HEK293 (cell line): Measurements from ENCODE around the gene INPP5A.

Source experiments
- GFI1B ChIP-seq: fragments of 450-650 bp; formaldehyde crosslinking; IDR thresholded peaks from 2 replicates; pipeline ENCODE4 v1.5.1; 2016; ENCODE audit warnings: missing biosample characterization, missing genetic modification characterization
- IKZF3 ChIP-seq: fragments of 450-650 bp; IDR thresholded peaks from 2 replicates; pipeline ENCODE4 v1.5.0; 2018; ENCODE audit warnings: missing biosample characterization, mild to moderate bottlenecking, missing genetic modification characterization, moderate library complexity
- KLF16 ChIP-seq: fragments of 450-650 bp; formaldehyde crosslinking; IDR thresholded peaks from 2 replicates; pipeline ENCODE4 v1.5.1; 2017; ENCODE audit warnings: missing biosample characterization, missing genetic modification characterization
- OSR2 ChIP-seq: fragments of 450-650 bp; formaldehyde crosslinking; IDR thresholded peaks from 2 replicates; pipeline ENCODE4 v1.5.1; 2016; ENCODE audit warnings: missing biosample characterization, missing genetic modification characterization
- SETDB1 ChIP-seq: IDR thresholded peaks from one replicate; pipeline ENCODE4 v1.6.1; 2017; ENCODE audit warnings: mild to moderate bottlenecking, low read length, moderate library complexity, mixed read lengths; ENCODE audit not compliant: insufficient read length
- SP2 ChIP-seq: fragments of 450-650 bp; formaldehyde crosslinking; IDR thresholded peaks from 2 replicates; pipeline ENCODE4 v1.5.1; 2016; ENCODE audit warnings: missing biosample characterization, missing genetic modification characterization
- ZBTB21 ChIP-seq: fragments of 450-650 bp; formaldehyde crosslinking; IDR thresholded peaks from 2 replicates; pipeline ENCODE4 v1.5.1; 2017; ENCODE audit warnings: missing biosample characterization, missing genetic modification characterization
- ZBTB8A ChIP-seq: fragments of 450-650 bp; formaldehyde crosslinking; IDR thresholded peaks from 2 replicates; pipeline ENCODE4 v1.5.1; 2016; ENCODE audit warnings: missing biosample characterization, missing genetic modification characterization
- ZFP3 ChIP-seq: fragments of 450-650 bp; formaldehyde crosslinking; IDR thresholded peaks from 2 replicates; pipeline ENCODE4 v1.5.1; 2016; ENCODE audit warnings: low read depth, missing biosample characterization, missing genetic modification characterization
- ZIC2 ChIP-seq: fragments of 450-650 bp; formaldehyde crosslinking; IDR thresholded peaks from 2 replicates; pipeline ENCODE4 v1.5.1; 2016; ENCODE audit warnings: missing biosample characterization, missing genetic modification characterization
- ZNF174 ChIP-seq: fragments of 450-650 bp; formaldehyde crosslinking; IDR thresholded peaks from 2 replicates; pipeline ENCODE4 v1.5.0; 2017; ENCODE audit warnings: missing biosample characterization, mild to moderate bottlenecking, missing genetic modification characterization
- ZNF184 ChIP-seq: fragments of 450-650 bp; IDR thresholded peaks from 2 replicates; pipeline ENCODE4 v1.5.1; 2018; ENCODE audit warnings: missing biosample characterization, mild to moderate bottlenecking, missing genetic modification characterization
- ZNF2 ChIP-seq: fragments of 450-650 bp; formaldehyde crosslinking; IDR thresholded peaks from 2 replicates; pipeline ENCODE4 v1.5.1; 2016; ENCODE audit warnings: missing biosample characterization, missing genetic modification characterization
- ZNF23 ChIP-seq: fragments of 450-650 bp; formaldehyde crosslinking; IDR thresholded peaks from 2 replicates; pipeline ENCODE4 v1.5.1; 2016; ENCODE audit warnings: missing biosample characterization, missing genetic modification characterization, borderline replicate concordance
- ZNF292 ChIP-seq: fragments of 450-650 bp; formaldehyde crosslinking; IDR thresholded peaks from 2 replicates; pipeline ENCODE4 v1.5.1; 2016; ENCODE audit warnings: low read depth, missing biosample characterization, missing genetic modification characterization, borderline replicate concordance
- ZNF394 ChIP-seq: fragments of 450-650 bp; formaldehyde crosslinking; IDR thresholded peaks from 2 replicates; pipeline ENCODE4 v1.5.1; 2016; ENCODE audit warnings: missing biosample characterization, missing genetic modification characterization, mild to moderate bottlenecking, moderate library complexity, borderline replicate concordance
- ZNF416 ChIP-seq: fragments of 450-650 bp; formaldehyde crosslinking; IDR thresholded peaks from 2 replicates; pipeline ENCODE4 v1.5.1; 2016; ENCODE audit warnings: missing biosample characterization, missing genetic modification characterization
- ZNF610 ChIP-seq: fragments of 450-650 bp; formaldehyde crosslinking; IDR thresholded peaks from 2 replicates; pipeline ENCODE4 v1.5.1; 2016; ENCODE audit warnings: missing biosample characterization, missing genetic modification characterization, borderline replicate concordance
- ZNF658 ChIP-seq: fragments of 450-650 bp; formaldehyde crosslinking; IDR thresholded peaks from 2 replicates; pipeline ENCODE4; 2016; ENCODE audit warnings: missing biosample characterization, missing genetic modification characterization
- ZNF670 ChIP-seq: fragments of 450-650 bp; formaldehyde crosslinking; IDR thresholded peaks from 2 replicates; pipeline ENCODE4 v1.5.1; 2016; ENCODE audit warnings: missing biosample characterization, missing genetic modification characterization, low read depth
- ZNF791 ChIP-seq: fragments of 450-650 bp; formaldehyde crosslinking; IDR thresholded peaks from 2 replicates; pipeline ENCODE4 v1.5.1; 2016; ENCODE audit warnings: missing biosample characterization, missing genetic modification characterization
- ZSCAN30 ChIP-seq: fragments of 450-650 bp; IDR thresholded peaks from 2 replicates; pipeline ENCODE4 v1.5.1; 2018; ENCODE audit warnings: missing biosample characterization, mild to moderate bottlenecking, missing genetic modification characterization, moderate library complexity
- TF ChIP-seq, protein P1 (sequence below): fragments of 450-650 bp; formaldehyde crosslinking; IDR thresholded peaks from 2 replicates; pipeline ENCODE4 v1.5.1; 2016; ENCODE audit warnings: missing biosample characterization, missing genetic modification characterization
- TF ChIP-seq, protein P2 (sequence below): fragments of 450-650 bp; formaldehyde crosslinking; IDR thresholded peaks from 2 replicates; pipeline ENCODE4 v1.5.1; 2016; ENCODE audit warnings: missing biosample characterization, missing genetic modification characterization
- TF ChIP-seq, protein P3 (sequence below): fragments of 450-650 bp; formaldehyde crosslinking; IDR thresholded peaks from 2 replicates; pipeline ENCODE4 v1.5.1; 2016; ENCODE audit warnings: missing biosample characterization, missing genetic modification characterization
- TF ChIP-seq, protein P4 (sequence below): fragments of 450-650 bp; formaldehyde crosslinking; IDR thresholded peaks from 2 replicates; pipeline ENCODE4 v1.5.1; 2017; ENCODE audit warnings: missing biosample characterization, missing genetic modification characterization
- TF ChIP-seq, protein P5 (sequence below): sonication (generic); formaldehyde crosslinking; IDR thresholded peaks from 2 replicates; pipeline ENCODE4 v1.8.1; 2022; ENCODE audit warnings: mild to moderate bottlenecking, moderate library complexity, missing genetic modification reagents
- TF ChIP-seq, protein P6 (sequence below): fragments of 450-650 bp; formaldehyde crosslinking; IDR thresholded peaks from 2 replicates; pipeline ENCODE4 v1.5.1; 2017; ENCODE audit warnings: missing biosample characterization, missing genetic modification characterization
- TF ChIP-seq, protein P7 (sequence below): fragments of 450-650 bp; formaldehyde crosslinking; IDR thresholded peaks from 2 replicates; pipeline ENCODE4 v1.5.1; 2016; ENCODE audit warnings: missing biosample characterization, missing genetic modification characterization

Gene INPP5A

DNA sequence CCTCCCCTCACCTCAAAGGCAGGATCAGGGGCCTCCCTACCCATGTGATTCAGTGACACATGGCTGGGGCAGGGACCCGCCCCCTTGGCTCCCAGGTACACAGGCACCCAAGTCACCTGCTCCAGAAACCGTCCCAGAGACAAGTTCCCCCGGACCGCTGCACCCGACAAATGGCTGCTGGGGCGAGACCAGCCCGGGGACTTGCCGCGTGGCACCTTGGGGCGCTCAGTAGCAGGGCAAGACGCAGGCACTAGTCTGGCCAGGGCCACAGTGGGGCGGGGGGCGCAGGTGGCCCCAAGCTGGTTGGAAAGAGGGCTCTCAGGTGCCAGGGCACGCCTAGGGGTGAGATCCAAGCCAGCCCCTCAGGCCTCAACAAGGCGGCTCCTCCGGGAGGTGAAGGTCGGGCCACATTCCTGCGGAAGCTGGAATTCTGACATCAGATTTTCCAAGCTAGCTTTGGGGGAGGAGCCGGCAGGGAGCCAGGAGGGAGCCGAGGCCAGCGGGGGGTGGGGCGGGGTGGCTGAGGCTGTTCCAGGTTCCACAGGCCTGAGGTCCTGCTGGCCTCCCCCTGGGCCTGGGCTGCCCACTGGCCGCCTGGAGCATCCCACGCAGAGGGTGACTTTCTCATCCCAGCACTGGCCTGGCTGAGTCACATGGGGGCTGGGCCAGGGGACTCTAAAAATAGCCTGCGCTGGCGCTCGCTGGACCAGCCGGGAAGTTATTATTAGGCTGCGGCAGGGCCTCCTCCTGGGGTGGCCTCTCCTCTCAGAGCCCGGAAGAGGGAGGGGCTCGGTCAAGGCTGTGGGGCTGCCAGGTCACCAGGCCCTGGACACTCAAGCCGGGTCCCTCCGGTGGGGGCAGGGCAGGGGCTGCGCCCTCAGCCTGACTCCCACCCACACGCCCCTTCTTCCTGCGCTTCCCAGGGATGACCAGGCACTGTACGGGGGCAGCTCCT lies 20.5 kb upstream of the INPP5A start (continued):
- TF ChIP-seq, protein P1, sequence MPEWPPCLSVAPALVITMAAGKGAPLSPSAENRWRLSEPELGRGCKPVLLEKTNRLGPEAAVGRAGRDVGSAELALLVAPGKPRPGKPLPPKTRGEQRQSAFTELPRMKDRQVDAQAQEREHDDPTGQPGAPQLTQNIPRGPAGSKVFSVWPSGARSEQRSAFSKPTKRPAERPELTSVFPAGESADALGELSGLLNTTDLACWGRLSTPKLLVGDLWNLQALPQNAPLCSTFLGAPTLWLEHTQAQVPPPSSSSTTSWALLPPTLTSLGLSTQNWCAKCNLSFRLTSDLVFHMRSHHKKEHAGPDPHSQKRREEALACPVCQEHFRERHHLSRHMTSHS (tag by site-specific recombination), result no peak
- TF ChIP-seq ZBTB8A (tag by site-specific recombination) (peak; percentile 94), ZSCAN30 (tag by site-specific recombination) (no peak), ZNF23 (tag by site-specific recombination) (no peak), SETDB1 (no peak), GFI1B (tag by site-specific recombination) (no peak), ZNF2 (tag by site-specific recombination) (0 out of 2 replicates have a peak, but pooled peaks have one; percentile 35), ZFP3 (tag by site-specific recombination) (no peak), ZNF394 (tag by site-specific recombination) (peak; percentile 41; the same call in 1 of the 2 replicates), ZNF610 (0 out of 2 replicates have a peak, but pooled peaks have one; percentile 38), KLF16 (tag by site-specific recombination) (no peak; the same call in 1 of the 2 replicates), ZNF670 (tag by site-specific recombination) (no peak), SP2 (tag by site-specific recombination) (peak; percentile 52), OSR2 (tag by site-specific recombination) (peak; percentile 61), IKZF3 (tag by site-specific recombination) (peak; percentile 48; the same call in 1 of the 2 replicates), ZIC2 (tag by site-specific recombination) (peak; percentile 98), ZNF174 (tag by site-specific recombination) (no peak), ZNF416 (tag by site-specific recombination) (no peak), ZNF791 (no peak), ZNF292 (tag by site-specific recombination) (no peak), ZNF658 (tag by site-specific recombination) (no peak), ZBTB21 (tag by site-specific recombination) (peak; percentile 39; the same call in 1 of the 2 replicates), ZNF184 (tag by site-specific recombination) (no peak)
- TF ChIP-seq, protein P2, sequence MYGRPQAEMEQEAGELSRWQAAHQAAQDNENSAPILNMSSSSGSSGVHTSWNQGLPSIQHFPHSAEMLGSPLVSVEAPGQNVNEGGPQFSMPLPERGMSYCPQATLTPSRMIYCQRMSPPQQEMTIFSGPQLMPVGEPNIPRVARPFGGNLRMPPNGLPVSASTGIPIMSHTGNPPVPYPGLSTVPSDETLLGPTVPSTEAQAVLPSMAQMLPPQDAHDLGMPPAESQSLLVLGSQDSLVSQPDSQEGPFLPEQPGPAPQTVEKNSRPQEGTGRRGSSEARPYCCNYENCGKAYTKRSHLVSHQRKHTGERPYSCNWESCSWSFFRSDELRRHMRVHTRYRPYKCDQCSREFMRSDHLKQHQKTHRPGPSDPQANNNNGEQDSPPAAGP (tag by site-specific recombination), result peak; percentile 69
- TF ChIP-seq, protein P3, sequence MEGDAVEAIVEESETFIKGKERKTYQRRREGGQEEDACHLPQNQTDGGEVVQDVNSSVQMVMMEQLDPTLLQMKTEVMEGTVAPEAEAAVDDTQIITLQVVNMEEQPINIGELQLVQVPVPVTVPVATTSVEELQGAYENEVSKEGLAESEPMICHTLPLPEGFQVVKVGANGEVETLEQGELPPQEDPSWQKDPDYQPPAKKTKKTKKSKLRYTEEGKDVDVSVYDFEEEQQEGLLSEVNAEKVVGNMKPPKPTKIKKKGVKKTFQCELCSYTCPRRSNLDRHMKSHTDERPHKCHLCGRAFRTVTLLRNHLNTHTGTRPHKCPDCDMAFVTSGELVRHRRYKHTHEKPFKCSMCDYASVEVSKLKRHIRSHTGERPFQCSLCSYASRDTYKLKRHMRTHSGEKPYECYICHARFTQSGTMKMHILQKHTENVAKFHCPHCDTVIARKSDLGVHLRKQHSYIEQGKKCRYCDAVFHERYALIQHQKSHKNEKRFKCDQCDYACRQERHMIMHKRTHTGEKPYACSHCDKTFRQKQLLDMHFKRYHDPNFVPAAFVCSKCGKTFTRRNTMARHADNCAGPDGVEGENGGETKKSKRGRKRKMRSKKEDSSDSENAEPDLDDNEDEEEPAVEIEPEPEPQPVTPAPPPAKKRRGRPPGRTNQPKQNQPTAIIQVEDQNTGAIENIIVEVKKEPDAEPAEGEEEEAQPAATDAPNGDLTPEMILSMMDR, result no peak
- TF ChIP-seq, protein P4, sequence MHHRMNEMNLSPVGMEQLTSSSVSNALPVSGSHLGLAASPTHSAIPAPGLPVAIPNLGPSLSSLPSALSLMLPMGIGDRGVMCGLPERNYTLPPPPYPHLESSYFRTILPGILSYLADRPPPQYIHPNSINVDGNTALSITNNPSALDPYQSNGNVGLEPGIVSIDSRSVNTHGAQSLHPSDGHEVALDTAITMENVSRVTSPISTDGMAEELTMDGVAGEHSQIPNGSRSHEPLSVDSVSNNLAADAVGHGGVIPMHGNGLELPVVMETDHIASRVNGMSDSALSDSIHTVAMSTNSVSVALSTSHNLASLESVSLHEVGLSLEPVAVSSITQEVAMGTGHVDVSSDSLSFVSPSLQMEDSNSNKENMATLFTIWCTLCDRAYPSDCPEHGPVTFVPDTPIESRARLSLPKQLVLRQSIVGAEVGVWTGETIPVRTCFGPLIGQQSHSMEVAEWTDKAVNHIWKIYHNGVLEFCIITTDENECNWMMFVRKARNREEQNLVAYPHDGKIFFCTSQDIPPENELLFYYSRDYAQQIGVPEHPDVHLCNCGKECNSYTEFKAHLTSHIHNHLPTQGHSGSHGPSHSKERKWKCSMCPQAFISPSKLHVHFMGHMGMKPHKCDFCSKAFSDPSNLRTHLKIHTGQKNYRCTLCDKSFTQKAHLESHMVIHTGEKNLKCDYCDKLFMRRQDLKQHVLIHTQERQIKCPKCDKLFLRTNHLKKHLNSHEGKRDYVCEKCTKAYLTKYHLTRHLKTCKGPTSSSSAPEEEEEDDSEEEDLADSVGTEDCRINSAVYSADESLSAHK, result 0 out of 2 replicates have a peak, but pooled peaks have one; percentile 25
- TF ChIP-seq, protein P5, sequence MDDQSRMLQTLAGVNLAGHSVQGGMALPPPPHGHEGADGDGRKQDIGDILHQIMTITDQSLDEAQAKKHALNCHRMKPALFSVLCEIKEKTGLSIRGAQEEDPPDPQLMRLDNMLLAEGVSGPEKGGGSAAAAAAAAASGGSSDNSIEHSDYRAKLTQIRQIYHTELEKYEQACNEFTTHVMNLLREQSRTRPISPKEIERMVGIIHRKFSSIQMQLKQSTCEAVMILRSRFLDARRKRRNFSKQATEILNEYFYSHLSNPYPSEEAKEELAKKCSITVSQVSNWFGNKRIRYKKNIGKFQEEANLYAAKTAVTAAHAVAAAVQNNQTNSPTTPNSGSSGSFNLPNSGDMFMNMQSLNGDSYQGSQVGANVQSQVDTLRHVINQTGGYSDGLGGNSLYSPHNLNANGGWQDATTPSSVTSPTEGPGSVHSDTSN (CRISPR knock-in tag), result peak; percentile 15; the same call in 1 of the 2 replicates
- TF ChIP-seq, protein P6, sequence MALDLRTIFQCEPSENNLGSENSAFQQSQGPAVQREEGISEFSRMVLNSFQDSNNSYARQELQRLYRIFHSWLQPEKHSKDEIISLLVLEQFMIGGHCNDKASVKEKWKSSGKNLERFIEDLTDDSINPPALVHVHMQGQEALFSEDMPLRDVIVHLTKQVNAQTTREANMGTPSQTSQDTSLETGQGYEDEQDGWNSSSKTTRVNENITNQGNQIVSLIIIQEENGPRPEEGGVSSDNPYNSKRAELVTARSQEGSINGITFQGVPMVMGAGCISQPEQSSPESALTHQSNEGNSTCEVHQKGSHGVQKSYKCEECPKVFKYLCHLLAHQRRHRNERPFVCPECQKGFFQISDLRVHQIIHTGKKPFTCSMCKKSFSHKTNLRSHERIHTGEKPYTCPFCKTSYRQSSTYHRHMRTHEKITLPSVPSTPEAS (tag by site-specific recombination), result no peak
- TF ChIP-seq, protein P7, sequence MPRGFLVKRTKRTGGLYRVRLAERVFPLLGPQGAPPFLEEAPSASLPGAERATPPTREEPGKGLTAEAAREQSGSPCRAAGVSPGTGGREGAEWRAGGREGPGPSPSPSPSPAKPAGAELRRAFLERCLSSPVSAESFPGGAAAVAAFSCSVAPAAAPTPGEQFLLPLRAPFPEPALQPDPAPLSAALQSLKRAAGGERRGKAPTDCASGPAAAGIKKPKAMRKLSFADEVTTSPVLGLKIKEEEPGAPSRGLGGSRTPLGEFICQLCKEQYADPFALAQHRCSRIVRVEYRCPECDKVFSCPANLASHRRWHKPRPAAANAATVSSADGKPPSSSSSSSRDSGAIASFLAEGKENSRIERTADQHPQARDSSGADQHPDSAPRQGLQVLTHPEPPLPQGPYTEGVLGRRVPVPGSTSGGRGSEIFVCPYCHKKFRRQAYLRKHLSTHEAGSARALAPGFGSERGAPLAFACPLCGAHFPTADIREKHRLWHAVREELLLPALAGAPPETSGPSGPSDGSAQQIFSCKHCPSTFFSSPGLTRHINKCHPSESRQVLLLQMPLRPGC, result peak; percentile 82
